Amygdala (tissue), 56 donors: ENCODE results near the gene KIF26A.
A peak's percentile ranks its signal among the peaks of the same experiment; 100 is the strongest.

ENCODE experiments used
- DNase-seq, 56 donors: peaks; one replicate each; lab custom pipeline; 2025; lab: John Stamatoyannopoulos, UW

Gene KIF26A

DNA sequence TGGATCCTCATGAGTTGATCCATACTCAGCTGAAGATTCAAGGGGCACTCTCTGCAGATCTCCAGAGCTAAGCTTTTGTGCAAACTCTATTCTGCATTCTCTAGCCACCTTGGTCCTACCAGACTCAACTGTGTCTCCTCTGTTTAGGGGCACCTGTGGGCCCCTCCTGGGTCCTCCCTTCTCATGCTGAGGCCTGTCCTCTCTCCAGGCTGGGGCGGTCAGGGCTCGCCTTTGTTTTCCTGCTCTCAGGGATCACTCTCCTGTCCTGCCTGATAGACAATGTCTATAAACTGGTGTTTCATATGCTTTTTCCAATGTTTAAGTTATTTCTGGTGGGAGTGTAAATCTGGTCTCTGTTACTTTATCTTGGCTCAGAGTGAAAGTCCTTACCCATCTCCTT lies 11.6 kb upstream of the KIF26A start:
- DNase-seq, result no peak

- DNase-seq, result no peak
Observed at GRCh38 chr14:104128981-104129380, 9.4 kb upstream of the KIF26A start.

DNA sequence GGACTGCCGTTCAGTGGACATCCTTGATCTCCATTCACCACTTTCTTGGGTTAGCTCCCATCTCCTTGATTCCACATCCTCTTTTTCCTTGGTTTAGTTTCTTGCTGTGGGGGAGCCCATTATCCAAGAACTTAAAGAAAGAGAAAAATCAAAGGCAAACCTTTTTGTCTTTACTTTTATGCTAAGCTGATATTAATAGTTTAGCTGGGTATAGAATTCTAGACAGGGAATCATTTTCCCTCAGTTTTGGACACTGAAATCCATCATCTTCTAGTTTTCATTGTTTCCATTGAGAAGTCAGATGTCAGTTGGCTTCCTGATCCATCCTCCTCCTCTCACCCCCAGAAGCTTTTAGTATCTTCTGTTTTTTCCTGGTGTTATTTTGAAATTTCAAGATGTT lies 8.8 kb upstream of the KIF26A start:
- DNase-seq, result no peak

GRCh38 chr14:104130974-104131651 lies 7.3 kb upstream of the KIF26A start:
- DNase-seq, result peak in 34 of 56 donors; percentile 9 to 72 (median 34)

DNA sequence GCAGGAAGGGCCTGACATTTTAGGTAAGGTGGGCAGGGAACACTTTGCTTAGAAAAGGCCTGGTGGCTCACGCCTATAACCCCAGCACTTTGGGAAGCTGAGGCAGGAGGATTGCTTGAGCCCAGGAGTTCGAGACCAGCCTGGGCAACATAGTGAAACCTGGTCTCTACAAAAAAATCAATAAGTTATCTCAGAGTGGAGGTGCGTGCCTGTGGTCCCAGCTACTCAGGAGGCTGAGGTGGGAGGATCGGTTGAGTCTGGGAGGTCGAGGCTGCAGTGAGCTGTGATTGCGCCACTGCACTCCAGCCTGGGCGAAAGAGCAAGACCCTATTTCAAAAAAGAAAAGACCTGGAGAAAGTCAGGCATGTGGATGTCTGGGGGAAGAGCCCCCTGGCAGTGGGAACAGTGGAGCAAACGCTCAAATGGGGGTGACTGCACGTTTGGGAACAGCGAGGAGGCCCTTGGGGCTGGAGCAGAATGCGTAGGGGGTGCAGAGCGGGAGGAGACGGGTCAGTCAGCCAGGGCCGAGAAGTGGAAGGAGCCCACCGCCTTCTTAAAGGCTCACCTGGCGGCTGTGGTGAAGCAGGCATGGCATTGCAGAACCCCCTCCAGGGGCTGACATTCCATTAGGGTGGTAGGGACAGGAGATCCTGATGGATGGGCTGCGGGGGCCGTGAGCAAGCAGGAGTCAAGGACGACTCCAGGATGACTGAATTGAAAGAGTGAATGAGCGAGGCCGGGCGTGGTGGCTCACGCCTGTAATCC lies 6.2 kb upstream of the KIF26A start:
- no peak for DNase-seq

GRCh38 chr14:104132981-104133380 lies 5.4 kb upstream of the KIF26A start:
- DNase-seq, result no peak

GRCh38 chr14:104133496-104133895 lies 4.9 kb upstream of the KIF26A start:
- no peak for DNase-seq

DNA sequence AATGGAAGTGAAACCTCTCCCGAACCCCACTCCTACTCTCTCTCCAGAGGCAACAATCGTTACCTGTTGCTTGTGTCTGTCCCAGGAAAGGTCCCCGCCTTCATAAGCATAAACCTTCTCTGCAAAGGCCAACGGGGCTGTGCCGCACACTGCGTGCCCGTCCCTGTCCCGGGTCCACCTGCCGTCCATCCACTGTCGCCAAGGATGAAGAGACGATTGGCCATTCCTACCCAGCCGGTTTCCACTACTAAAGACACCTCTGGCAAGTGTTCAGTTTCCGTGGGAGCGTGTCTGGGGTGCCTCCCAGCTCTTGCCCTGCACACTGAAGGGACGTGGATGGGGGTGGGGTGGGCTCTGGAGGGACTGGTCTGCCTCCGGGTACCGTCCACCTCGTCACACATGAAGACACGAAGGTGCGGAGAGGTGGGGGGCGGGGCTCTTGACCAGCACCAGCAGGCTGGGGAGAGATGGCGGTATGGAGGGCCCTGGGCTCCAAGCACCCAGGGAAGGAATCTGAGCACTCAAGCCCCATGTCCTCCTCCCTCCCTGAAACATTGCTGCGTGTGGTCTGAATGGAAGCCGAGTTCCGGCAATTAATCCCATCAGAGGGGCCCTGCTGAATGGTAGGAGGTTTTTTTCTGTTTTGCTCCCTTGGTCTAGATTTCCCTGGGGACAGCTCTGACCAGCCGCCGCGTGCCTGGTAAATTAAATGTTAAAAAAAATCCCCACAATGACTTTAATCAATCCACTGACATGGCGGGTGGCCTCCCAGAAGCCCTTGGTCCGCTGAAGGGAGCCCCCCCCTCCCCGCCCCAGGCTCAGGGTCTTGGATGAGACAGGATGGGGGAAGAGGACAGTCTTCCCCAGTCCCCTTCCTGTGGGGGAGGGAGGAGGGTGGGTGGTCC lies 4.1 kb upstream of the KIF26A start:
- DNase-seq, result no peak

- no peak for DNase-seq
Observed at GRCh38 chr14:104135121-104135903, 3.1 kb upstream of the KIF26A start.

GRCh38 chr14:104135904-104136471 lies 2.4 kb upstream of the KIF26A start:
- DNase-seq, result no peak

DNA sequence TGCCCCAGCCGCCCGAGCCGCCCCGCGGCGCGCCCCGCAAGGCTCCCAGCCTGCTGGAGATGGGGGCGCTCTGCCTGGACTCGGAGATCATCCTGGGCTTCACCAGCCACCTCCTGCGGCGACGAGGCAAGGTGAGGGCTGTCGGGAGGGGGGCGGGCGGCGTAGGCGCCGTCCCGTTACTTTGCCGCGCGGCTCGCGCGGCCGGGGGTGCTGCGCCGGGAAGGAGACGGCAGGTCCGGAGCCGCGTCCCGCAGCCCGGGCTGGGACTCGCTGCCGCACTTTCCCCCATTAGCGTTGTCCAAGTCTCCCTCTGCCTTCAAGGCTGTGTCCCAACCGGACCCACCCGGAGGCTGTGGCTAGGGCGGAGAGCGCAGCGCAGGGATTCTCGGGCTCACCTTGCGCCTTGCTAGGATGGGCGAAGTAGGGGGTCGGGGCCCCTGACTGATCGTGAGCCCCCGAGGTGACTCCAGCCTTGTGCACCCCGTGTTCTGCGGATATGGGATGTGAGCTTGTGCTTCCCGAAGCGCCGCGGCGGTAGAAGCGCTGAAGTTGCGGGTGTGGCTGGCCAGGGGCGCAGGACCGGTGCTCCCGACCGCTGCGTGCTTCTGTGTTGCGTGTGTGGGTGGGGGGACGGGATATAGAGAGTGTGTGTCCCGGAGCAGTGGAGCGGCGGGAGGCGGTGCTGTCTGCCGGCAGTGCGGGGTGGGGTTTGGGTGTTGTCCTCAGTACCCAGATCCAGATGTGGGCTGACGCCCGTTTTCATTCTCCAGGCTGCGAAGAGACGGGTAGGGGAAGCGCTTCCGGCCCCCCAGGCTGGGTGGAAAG lies 1.7 kb upstream of the KIF26A start:
- no peak for DNase-seq

DNA sequence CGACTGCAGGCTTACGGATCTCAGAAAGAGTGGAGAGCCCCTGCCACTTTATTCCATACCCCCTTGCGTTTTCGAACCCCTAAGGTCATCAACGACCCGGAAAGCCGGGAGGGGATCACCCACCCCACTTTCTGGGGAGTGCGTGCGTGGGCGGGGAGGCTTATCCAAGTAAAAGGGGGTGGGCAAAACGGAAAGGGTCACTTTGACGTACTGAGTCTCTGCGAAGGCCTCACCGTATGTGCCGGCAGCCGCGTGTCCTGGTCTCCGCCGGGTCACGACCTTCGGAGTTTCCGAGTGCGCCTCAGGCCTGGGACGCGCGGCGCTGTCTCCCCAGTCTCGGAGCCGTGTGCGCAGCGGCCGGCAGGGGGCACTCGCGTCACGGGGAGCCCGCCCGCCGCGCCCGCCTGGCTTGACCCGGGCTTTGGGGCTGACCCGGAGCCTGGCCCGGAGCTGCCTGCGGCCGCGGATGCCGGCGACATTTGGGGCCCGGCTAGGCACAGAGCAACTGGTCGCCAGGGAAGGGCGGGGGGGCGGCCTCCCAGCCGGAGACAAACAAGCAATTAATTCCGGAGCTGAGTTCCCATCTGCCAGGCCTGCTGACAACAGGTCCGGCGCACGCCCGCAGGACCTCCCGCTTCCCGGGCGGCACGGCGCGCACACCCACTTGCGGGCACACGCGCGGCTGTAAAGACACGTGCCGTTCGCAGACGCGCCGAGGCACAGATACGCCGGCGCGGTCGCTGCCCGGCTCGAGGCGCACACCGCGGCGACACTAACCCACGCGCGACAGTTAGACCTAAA lies 890 bp upstream of the KIF26A start:
- peak in 28 of 56 donors; percentile 6 to 71 (median 35) for DNase-seq

DNA sequence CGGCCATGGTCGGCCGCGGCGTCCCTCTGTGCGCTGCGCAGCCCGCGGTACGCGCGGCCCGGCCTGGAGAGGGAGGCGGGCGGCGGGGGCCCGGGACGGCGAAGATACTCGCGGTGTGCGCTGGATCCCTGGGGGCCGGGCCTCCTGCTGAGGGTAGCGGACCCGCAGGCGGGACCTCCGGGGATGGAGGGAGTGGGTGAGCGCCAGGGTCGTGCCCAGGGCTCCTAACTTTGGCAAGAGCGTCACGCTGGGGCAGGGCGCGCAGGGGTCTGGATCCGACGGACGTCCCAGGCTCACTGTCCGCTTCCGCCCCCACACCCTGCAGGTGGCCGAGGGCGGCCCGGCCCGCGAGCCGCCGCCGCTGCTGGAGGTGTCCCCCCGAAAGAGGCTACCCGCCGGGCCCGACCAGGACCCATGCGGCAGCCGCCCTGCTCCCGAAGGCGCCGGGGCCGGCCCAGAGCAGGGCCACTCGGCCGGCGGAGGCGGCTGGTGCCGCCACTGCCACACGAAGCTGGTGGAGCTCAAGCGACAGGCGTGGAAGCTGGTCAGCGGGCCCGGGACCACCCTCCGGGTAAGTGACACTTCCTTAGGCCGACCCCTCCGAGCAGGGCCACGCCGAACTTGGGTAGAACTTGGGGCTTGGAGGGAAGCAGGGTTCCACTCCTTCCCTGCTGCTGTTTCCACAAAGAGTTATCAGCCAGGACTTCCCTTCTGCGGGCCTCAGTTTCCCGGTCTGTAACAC lies 502 bp downstream of the KIF26A start:
- no peak for DNase-seq

GRCh38 chr14:104139460-104140212 lies 1.2 kb downstream of the KIF26A start:
- no peak for DNase-seq

DNA sequence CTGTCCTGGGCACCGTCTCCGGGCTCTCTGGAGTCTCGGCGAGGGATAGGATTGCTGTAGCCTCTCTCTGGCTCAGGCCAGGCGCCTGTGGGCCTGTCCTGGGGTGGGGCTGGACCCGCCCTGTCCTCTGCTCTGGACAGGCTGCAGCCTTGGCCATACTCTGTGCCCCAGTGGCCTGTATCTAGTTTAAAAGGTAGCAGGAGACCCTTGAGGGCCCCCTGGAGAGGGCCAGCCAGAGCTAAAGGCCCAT lies 1.8 kb downstream of the KIF26A start:
- DNase-seq, result no peak

GRCh38 chr14:104140463-104141331 lies 2.3 kb downstream of the KIF26A start:
- no peak for DNase-seq
